Testis (tissue), 3 donors: ENCODE measurements around the gene PLCB1. TPM values are rescaled to one million over a fixed set of nuclear protein-coding genes. Genes with fewer than 3 reads are reported as not detected.

Experiments
- DNase-seq: peaks from one replicate; pipeline ENCODE4 v3.0.0-alpha.2; 2019
- H3K27ac ChIP-seq, 2 donors: fragments of 200-600 bp; sonication (generic); one replicate each; pipeline ENCODE4 v1.5.1; 2019
- H3K27me3 ChIP-seq: fragments of 200-600 bp; sonication (generic); one replicate; pipeline ENCODE4 v1.5.1; 2019
- H3K36me3 ChIP-seq: fragments of 200-600 bp; sonication (generic); one replicate; pipeline ENCODE4 v1.5.1; 2017; ENCODE audit warnings: low read depth; ENCODE audit errors: missing control alignments
- H3K4me1 ChIP-seq: fragments of 200-600 bp; sonication (generic); one replicate; pipeline ENCODE4 v1.5.1; 2019
- H3K4me3 ChIP-seq, 2 donors: fragments of 200-600 bp; sonication (generic); one replicate each; pipeline ENCODE4 v1.5.1; 2017 to 2019
- H3K9me3 ChIP-seq: fragments of 200-600 bp; sonication (generic); one replicate; pipeline ENCODE4 v1.5.1; 2017
- POLR2A ChIP-seq: fragments of 450-650 bp; IDR thresholded peaks from one replicate; pipeline ENCODE4 v1.6.1; 2017; ENCODE audit warnings: antibody characterized with exemption, mild to moderate bottlenecking, moderate library complexity
- WGBS, 2 donors: methylation state at CpG; one replicate each; pipeline ENCODE4 v1.1.5; 2018; 5-methylcytosine and 5-hydroxymethylcytosine counted together
- intact Hi-C: fragments of 100-400 bp; cut with DNase I; formaldehyde crosslinking; loops from one replicate; pipeline ENCODE4 v1.15.1; 2023; ENCODE audit warnings: low total_unique reads
- polyA plus RNA-seq: library from polyadenylated mRNA; stranded (reverse); fragments of 350-450 nt; fragmentation: Illumina TruSeq; extraction: RNeasy Lipid Tissue Mini Kit (QIAGEN cat#74804); gene quantifications from one replicate; pipeline ENCODE4 v1.2.3, GENCODE V29; 2014; ENCODE audit warnings: low read depth, low replicate concordance; ENCODE audit not compliant: insufficient read depth
- total RNA-seq, 2 donors: library from RNA; depleted of rRNA; stranded (reverse); fragments of >200 nt; gene quantifications; one replicate each; pipeline ENCODE4 v1.2.3, GENCODE V29; 2016
- TF ChIP-seq, protein P1 (sequence below), 3 experiments: fragments of 450-650 bp in 2 of 3; fragments of 200-600 bp in 1 of 3; sonication (generic) in 1 of 3; IDR thresholded peaks; one replicate each; pipeline ENCODE4 v1.5.1; 2016 to 2019; ENCODE audit warnings: antibody characterized with exemption in 3 of 3, mild to moderate bottlenecking in 2 of 3, moderate library complexity in 1 of 3

The PLCB1 gene
- total and polyA plus RNA-seq, 3 donors from 2014 or later: 3.1 to 9.8 (median 8.2) TPM

DNA sequence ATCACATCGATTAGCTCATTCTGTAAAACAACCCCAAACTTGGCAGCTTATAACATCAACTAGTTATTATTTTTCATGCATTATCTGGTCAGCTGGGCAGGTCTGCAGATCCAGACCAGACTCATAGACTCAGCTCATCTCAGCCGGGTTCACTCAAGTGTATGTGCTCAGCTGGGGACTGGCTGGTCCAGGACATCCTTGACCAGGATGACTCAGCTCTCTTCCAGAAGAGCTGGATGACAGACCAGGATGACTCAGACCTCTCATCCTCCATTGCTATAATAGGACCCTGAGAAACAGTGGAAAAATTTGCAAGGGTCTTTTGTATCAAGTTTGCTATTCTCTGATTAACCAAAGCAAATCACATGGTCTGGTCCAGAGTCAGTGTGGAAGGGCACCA is 624.3 kb downstream of the PLCB1 start:
- DNase-seq: no peak
- TF ChIP-seq, protein P1, sequence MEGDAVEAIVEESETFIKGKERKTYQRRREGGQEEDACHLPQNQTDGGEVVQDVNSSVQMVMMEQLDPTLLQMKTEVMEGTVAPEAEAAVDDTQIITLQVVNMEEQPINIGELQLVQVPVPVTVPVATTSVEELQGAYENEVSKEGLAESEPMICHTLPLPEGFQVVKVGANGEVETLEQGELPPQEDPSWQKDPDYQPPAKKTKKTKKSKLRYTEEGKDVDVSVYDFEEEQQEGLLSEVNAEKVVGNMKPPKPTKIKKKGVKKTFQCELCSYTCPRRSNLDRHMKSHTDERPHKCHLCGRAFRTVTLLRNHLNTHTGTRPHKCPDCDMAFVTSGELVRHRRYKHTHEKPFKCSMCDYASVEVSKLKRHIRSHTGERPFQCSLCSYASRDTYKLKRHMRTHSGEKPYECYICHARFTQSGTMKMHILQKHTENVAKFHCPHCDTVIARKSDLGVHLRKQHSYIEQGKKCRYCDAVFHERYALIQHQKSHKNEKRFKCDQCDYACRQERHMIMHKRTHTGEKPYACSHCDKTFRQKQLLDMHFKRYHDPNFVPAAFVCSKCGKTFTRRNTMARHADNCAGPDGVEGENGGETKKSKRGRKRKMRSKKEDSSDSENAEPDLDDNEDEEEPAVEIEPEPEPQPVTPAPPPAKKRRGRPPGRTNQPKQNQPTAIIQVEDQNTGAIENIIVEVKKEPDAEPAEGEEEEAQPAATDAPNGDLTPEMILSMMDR (IDR thresholded peaks at IDR 0.05): no peak
- no peak for TF ChIP-seq POLR2A
- no peak overlapping the region for H3K27ac ChIP-seq
- intact Hi-C loops: no loop called here
- no peaks in the 10 kb centered on the region for H3K27me3 ChIP-seq
- H3K4me3 ChIP-seq: no peak overlapping the region
- no peaks in the 10 kb centered on the region for H3K36me3 ChIP-seq
- WGBS, 2 donors: 76 to 79% methylated on average over 1 to 2 of the region's 2 CpGs
- no peaks in the 10 kb centered on the region for H3K9me3 ChIP-seq
- H3K4me1 ChIP-seq: no peaks in the 10 kb centered on the region

DNA sequence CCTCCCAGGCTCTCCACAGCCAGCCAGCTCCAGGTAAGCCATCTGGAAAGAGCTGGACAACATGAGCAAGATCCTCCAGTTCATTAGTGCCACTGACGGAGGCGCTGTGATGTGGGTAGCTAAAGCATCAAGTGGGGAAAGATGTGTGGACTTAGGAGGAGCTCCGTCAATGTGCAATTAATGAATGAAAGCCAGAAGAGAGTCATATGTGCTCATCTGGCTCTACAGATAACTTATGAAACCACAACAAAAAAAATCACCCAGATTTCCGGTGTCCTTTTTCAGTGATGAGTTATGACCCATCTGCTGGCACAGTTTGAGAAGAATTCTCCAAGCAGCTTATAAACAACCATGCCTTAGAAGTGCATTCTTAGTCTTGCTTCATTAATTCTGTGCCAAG is 625.1 kb downstream of the PLCB1 start:
- no peaks in the 10 kb centered on the region for H3K36me3 ChIP-seq
- intact Hi-C loops: no loop called here
- no peaks in the 10 kb centered on the region for H3K9me3 ChIP-seq
- TF ChIP-seq, protein P1 (IDR thresholded peaks at IDR 0.05): no peak
- TF ChIP-seq POLR2A: no peak
- H3K27me3 ChIP-seq: no peaks in the 10 kb centered on the region
- WGBS, 2 donors: 77 to 92% methylated on average over 4 of the region's 4 CpGs
- no peaks in the 10 kb centered on the region for H3K4me1 ChIP-seq
- H3K27ac ChIP-seq: no peak overlapping the region
- DNase-seq: no peak
- H3K4me3 ChIP-seq: no peak overlapping the region

DNA sequence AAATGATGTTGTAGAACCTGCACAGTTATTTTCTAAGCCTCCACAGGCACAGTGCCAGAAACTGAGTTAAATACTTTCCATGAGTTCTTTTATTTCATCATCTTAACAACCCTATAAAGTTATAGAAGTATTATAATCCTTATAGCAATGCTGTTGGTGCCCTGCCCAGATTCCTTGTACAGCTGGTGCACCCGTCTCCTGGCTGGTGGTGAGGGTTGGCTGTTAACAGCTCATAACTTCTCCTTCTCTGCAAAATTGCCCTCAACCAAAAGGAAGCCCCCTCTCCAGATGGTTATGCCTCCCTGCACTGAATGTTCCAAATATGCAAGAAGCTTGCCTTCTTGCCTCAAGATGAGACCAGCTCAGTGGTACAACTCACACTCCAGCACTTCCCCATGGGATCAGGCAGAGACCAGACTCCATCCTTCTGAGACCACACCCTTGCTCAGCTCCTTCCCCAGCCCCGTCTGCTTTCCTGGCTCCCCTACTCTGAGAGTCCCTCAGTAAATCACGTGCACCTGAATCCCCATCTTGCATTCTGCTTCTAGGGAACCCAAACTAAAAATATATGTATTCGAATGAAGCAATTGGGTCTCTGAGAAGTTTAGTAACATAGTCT is 632.4 kb downstream of the PLCB1 start:
- Histone ChIP-seq H3K36me3 (no peaks in the 10 kb centered on the region), H3K4me1 (no peaks in the 10 kb centered on the region), H3K27ac (no peak overlapping the region), H3K27me3 (no peaks in the 10 kb centered on the region), H3K4me3 (no peak overlapping the region), H3K9me3 (no peaks in the 10 kb centered on the region)
- no peak for TF ChIP-seq POLR2A
- TF ChIP-seq, protein P1 (IDR thresholded peaks at IDR 0.05): no peak
- intact Hi-C loops: no loop called here
- WGBS, 2 donors: 82 to 90% methylated on average over 4 of the region's 4 CpGs
- no peak for DNase-seq

DNA sequence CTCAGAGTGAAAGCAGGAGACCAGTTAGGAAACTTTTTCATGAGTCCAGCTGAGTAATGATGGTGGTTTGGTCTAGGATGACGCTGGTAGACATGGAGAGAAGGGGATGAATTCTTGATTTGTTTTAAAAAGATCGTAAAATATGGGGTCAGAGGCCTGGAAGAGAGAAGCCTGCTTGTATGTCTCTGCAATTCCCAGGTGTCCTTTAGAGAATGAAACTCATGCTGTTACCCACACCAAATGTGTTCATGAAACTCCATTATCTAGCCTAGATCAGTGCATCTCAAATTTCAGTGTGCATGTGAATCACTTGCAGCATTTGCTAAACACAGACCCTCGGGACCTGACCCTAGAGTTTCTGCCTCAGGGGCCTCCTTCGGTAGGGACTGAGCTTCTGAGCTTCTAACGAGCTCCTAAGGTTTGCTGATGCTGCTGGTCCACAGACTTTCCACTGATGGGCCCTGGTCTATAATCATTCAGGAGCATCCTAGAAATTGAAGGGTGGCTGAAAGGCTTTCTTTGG is 634.9 kb downstream of the PLCB1 start:
- no peak for DNase-seq
- 84 to 90% methylated on average over 5 of the region's 5 CpGs for WGBS, 2 donors
- Histone ChIP-seq H3K4me1 (no peaks in the 10 kb centered on the region), H3K27me3 (no peaks in the 10 kb centered on the region), H3K4me3 (no peak overlapping the region), H3K9me3 (no peaks in the 10 kb centered on the region), H3K36me3 (no peaks in the 10 kb centered on the region), H3K27ac (no peak overlapping the region)
- TF ChIP-seq, protein P1 (IDR thresholded peaks at IDR 0.05): no peak
- TF ChIP-seq POLR2A: no peak
- intact Hi-C loops: no loop called here

DNA sequence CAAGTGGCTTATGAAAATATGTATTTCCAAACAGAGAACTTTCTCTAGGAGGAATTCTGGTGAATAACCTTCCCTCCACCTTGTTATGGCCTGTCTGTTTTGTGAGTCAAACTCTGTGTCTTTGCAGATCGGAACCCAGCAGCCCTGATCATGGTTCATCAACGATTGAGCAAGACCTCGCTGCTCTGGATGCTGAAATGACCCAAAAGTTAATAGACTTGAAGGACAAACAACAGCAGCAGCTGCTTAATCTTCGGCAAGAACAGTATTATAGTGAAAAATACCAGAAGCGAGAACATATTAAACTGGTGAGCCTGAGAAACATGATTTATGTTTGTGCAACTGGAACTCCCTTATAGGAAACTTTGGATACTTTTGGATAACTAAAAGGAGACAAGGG is 642.3 kb downstream of the PLCB1 start:
- H3K27ac ChIP-seq: no peak overlapping the region
- no peak overlapping the region for H3K4me3 ChIP-seq
- no peaks in the 10 kb centered on the region for H3K9me3 ChIP-seq
- WGBS, 2 donors: 68 to 78% methylated on average over 5 of the region's 5 CpGs
- no peak for DNase-seq
- H3K36me3 ChIP-seq: no peaks in the 10 kb centered on the region
- H3K27me3 ChIP-seq: no peaks in the 10 kb centered on the region
- intact Hi-C loops: no loop called here
- no peak for TF ChIP-seq POLR2A
- TF ChIP-seq, protein P1 (IDR thresholded peaks at IDR 0.05): no peak
- H3K4me1 ChIP-seq: no peaks in the 10 kb centered on the region
